ENCODE measurements around the gene LAMA5. TPM values are rescaled to one million over a fixed set of nuclear protein-coding genes. Genes with fewer than 3 reads are reported as not detected.
A peak's percentile ranks its signal among the peaks of the same experiment; 100 is the strongest.

The LAMA5 gene
- polyA plus RNA-seq, 1 donor = 96.2 TPM

- DNase-seq = no peak
Observed at GRCh38 chr20:62303340-62304226, 63.5 kb downstream of the LAMA5 start.

- no peak for DNase-seq
Observed at GRCh38 chr20:62303062-62303339, 64.1 kb downstream of the LAMA5 start.

- peak; percentile 98 for DNase-seq
Observed at GRCh38 chr20:62302341-62303061, 64.6 kb downstream of the LAMA5 start, which contains the start of gene ADRM1. Gene ADRM1, plus strand, starts transcription at chr20:62302997. Its CDS starts 572 bp downstream, at chr20:62303569.

- DNase-seq = peak; percentile 84
Observed at GRCh38 chr20:62301773-62302340, 65.3 kb downstream of the LAMA5 start.

DNA sequence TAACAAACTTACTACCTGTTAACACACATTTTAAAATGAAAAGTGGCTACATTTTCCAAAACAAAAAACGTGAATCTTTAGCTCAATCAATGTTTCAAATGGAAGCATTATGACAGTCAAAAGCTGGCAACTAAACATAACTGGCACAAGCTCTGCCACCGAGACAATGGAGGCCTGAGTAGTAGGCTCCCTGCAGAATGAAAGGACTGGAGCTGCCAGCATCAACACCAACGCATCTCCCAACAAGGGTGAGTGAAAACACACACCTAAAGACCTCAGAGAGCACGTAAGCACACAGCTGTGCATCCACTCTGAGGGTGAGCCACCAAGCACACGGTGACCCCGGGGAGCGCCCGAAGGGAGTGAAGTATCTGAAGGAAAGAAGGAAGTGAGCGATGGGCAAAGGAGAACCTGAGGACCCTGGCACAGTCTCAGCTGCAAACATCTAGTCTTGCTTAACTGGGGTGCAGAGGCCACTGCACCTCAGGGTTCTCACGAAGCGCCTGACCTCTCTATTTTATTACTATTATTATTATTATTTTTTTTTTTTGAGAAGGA is 65.9 kb downstream of the LAMA5 start:
- DNase-seq = no peak

- DNase-seq = no peak
Observed at GRCh38 chr20:62300319-62300718, 66.8 kb downstream of the LAMA5 start.

- DNase-seq = no peak
Observed at GRCh38 chr20:62299666-62300236, 67.4 kb downstream of the LAMA5 start.

GRCh38 chr20:62298577-62299249 is 68.4 kb downstream of the LAMA5 start:
- no peak for DNase-seq

GRCh38 chr20:62297449-62298227 is 69.5 kb downstream of the LAMA5 start:
- DNase-seq = no peak

DNA sequence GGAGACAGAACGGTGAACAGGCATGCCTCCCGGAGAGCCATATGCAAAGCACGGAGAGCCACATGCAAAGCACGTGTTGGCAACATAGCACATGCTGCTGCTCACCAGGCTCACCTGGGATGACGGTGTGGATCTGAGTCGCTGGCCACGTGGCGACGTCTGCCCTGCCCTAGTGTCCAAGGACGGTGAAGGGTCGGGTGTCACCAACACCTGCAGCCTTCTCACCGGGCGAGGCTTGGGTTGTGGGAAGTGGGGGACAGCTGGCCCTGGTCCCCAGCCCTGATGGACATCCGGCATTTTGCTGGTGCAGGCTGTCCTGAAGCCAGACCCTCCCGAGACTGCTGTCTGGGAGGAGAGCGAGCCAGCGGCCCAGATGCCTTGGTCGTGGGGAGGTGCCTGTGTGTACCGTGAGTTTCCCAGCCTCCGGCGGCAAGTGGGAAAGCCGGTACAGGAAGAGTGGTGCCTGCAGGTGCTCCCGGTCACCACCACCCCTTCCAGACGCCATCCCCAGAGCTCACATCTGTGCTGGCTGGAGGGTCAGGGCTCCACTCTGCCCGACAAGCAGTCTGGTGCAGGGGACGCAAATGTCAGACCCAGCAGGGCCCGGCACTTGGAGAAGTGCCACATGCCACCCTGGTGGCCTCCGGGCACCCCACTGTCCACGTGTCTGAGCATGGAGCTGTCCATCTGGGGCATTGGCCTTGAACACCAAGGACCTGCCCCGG is 70.2 kb downstream of the LAMA5 start:
- DNase-seq = no peak

DNA sequence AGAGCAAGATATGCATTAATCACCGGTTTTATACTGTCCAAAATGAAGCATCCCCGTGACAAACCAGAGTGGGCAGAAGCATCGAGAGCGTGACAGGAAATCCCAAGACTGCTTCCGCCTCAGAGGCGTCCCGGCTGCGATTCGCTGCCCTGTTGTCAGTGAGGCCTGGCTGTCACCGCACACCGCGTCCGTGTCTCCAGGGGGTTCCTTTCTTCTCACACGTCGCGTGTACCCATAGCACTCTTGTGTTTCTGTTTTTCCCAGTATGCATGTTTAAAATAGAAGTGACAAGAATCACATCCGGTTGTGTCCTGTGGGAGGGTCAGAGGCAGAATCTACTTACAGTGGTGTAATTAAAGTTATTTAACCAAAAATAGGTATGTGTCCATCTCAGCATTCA is 72.6 kb downstream of the LAMA5 start:
- DNase-seq = no peak

GRCh38 chr20:62293946-62294345 is 73.2 kb downstream of the LAMA5 start:
- DNase-seq = no peak

DNA sequence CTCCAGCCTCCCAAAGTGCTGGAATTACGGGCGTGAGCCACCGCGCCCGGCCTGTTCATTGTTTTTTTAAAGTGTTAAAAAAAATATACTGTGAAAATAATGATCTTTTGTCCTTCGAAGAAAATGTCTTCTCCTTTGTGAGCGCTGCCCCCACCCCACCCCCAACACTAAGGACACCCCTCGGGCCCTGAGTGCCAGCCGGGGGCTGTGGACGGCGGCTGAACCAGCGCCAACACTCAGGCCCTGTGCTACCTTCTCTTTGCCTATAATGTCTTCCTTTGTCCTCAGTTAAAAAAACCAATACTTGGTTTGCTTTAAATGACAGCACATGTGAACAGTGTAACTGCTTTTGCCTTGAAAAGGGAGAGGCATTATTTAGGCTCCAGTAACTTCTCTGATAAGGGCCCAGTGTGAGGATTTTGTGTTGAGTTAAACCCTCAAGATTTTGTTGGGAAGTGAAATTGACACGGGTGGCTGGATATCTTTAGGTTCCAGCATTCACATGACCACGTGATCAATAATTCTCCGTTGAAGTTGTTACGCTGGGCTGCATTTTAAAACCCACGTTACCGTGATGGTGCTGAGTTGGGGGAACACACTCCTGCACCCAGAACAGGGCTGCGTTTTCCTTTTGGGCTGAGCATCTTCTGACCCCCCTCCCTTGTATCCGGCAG is 73.9 kb downstream of the LAMA5 start:
- DNase-seq = no peak

DNA sequence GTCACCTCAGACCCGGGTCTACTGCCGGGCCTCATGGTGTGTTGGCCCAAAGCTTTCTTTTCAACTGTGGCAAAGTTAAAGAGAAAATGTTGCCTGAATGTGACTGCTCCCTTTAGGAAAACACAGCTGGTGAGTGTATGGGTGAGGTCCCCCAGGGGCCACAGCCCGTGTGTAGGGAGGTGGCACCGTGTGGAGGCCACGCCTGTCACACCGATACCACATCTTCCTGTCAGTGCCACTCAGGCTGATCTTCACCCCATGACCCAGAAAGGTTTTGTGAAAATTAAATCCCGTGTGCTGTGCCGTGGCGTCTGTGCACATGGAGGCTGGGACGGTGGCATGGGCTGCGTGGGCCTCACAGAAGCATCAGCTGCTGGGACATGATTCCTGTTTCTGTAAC is 75.0 kb downstream of the LAMA5 start:
- no peak for DNase-seq

DNA sequence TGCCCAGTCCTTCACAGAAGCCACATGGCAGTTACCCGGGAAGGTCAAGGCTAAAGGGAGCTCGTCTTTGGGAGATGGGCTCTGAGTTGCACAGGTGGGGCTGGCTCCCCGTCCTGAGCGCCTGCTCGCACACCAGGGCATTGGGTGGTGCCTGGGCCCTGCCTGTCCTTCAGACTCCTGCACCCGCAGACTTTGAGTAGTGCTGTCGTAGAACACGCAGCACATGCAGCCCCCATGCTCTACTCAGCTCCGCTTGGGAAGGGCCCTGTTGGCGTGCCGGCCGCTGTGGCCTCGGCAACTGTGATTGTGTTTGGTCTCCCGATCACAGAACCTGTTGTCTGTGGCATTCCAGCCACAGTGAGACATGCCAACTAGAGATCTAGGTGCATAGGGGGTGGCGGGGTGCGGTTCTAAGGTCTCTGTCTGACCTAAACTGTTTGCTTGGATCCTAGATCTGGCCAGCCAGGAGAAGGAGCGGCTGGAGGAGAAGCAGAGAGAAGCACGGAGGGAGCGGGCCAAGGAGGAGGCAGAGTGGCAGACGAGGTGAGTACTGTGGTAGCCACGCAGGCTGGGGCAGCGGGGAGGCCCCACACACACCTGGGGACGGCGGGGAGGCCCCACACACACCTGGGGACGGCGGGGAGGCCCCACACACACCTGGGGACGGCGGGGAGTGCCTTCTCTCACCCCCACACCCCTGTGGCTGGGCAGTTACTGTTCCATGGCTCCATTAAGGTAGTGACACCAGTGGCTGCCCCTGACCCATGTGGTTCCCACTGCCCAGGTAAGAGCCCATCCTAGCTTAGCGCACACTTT is 75.7 kb downstream of the LAMA5 start:
- DNase-seq = no peak

DNA sequence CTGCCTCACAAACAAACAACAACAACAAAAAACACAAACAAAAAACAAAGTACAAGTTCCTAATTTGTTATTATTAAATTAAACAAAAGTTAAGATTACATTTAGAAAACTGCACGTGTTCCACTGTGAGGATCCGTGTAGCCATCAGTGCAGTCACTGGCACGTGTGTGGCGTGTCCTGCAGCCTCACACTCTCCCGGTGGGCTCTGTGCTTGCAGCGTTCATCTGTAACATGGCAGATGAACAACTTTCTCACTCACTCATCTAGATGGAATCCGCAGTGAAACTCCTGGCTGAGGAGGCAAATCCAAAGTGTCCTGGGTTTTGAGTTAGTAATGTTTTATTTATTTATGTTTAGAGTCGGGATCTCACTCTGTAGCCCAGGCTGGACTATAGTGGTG is 77.2 kb downstream of the LAMA5 start:
- DNase-seq = no peak

DNA sequence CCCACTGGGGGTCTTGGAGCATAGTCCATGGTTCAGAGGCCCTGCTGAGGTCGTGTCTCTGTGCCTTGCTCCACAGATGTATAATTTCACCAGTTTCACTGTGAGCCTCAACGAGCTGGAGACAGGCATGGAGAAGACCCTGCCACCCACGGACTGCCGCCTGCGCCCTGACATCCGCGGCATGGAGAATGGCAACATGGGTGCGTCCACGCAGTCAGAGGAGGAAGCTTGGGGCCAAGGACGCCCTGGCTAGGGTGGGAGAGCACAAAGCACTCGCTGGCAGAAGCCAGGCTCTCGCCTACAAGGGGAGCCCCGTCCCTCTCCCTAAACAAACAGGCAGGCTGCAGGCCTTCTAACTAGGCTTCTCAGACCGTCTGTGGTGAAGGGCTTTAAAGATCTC is 78.0 kb downstream of the LAMA5 start:
- DNase-seq = no peak

GRCh38 chr20:62288535-62289105 is 78.5 kb downstream of the LAMA5 start:
- DNase-seq = no peak

Measured in hindlimb muscle (tissue), 1 donor.